ENCODE data around the gene GALNT12.

GALNT12 gene

DNA sequence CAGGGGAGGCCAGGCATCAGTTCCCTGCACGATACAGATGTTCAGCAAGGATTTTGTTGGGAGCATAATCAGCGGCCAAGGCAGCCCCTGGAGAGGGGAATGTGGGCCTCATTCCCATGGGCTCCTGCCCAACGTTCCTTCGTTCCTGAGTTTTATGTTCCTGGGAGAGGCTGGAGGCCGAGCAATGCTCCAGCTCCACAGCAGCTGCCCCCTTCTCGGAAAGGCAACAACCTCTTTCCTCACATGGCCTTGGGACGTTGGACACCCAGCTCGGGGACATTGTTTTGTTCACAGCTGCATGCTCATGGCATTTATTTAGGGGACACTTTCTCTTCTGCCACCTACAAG lies 72.5 kb downstream of the GALNT12 start:
- peak; percentile 58 for DNase-seq (ENCODE audit: low read depth)
- TF ChIP-seq, protein P1, sequence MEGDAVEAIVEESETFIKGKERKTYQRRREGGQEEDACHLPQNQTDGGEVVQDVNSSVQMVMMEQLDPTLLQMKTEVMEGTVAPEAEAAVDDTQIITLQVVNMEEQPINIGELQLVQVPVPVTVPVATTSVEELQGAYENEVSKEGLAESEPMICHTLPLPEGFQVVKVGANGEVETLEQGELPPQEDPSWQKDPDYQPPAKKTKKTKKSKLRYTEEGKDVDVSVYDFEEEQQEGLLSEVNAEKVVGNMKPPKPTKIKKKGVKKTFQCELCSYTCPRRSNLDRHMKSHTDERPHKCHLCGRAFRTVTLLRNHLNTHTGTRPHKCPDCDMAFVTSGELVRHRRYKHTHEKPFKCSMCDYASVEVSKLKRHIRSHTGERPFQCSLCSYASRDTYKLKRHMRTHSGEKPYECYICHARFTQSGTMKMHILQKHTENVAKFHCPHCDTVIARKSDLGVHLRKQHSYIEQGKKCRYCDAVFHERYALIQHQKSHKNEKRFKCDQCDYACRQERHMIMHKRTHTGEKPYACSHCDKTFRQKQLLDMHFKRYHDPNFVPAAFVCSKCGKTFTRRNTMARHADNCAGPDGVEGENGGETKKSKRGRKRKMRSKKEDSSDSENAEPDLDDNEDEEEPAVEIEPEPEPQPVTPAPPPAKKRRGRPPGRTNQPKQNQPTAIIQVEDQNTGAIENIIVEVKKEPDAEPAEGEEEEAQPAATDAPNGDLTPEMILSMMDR (conservative IDR thresholded peaks at IDR 0.05; ENCODE audit: low read length), result no peak
- no peak overlapping the region for H3K4me3 ChIP-seq (ENCODE audit: low read length)

DNA sequence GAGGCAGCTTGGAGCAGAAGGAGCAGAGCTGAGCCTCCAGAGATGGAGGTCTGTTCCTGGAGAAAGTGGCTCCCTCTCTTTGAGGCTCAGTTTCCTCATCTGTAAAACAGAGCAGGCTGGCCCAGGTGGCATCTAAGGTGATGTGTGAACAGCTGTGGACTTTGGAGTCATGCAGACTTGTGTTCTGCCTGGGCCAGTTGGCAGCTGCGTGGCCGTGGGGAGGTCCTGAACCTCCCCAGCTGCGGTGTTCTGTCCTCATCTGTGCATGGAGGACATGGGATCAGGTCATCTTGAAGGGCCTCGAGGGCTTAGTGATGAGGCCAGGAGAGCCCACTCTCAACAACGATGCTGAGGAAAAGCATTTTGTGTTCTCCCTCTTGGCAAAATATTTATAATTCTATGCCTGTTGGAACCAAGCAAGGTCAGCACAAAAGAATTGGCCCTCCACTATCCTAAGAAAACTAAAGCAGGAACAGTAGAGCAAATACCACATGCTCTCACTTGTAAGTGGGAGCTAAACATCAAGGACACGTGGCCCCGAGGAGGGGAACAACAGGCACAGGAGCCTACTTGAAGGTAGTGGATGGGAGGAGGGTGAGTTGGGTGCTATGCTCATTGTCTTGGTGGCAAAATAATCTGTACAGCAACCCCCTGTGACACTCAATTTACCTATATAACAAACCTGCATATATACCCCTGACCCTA lies 73.0 kb downstream of the GALNT12 start:
- no peak overlapping the region for H3K4me3 ChIP-seq (ENCODE audit: low read length)
- no peak for DNase-seq (ENCODE audit: low read depth)
- TF ChIP-seq, protein P1 (conservative IDR thresholded peaks at IDR 0.05; ENCODE audit: low read length), result no peak

DNA sequence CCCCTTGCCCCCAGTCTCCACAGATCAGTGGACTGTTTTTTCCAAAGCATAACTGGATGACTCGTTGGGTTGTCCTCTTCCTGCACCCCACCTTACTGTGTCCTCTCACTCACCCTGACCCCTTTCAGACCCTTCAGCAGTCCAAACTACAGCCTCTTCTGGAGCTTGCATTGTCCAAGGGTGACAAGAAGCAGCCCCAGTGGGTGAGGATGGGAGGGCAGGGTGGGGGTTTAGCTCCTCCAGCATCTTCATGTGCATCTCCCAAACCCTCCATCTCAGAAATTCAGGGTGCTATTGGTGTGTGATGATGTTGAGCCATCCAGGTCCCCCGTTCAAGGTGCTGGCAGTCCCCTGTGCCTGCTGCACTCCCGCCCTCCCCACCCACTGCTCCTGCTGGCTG lies 73.9 kb downstream of the GALNT12 start:
- H3K4me3 ChIP-seq (ENCODE audit: low read length), result no peak overlapping the region
- TF ChIP-seq, protein P1 (conservative IDR thresholded peaks at IDR 0.05; ENCODE audit: low read length), result no peak
- no peak for DNase-seq (ENCODE audit: low read depth)

DNA sequence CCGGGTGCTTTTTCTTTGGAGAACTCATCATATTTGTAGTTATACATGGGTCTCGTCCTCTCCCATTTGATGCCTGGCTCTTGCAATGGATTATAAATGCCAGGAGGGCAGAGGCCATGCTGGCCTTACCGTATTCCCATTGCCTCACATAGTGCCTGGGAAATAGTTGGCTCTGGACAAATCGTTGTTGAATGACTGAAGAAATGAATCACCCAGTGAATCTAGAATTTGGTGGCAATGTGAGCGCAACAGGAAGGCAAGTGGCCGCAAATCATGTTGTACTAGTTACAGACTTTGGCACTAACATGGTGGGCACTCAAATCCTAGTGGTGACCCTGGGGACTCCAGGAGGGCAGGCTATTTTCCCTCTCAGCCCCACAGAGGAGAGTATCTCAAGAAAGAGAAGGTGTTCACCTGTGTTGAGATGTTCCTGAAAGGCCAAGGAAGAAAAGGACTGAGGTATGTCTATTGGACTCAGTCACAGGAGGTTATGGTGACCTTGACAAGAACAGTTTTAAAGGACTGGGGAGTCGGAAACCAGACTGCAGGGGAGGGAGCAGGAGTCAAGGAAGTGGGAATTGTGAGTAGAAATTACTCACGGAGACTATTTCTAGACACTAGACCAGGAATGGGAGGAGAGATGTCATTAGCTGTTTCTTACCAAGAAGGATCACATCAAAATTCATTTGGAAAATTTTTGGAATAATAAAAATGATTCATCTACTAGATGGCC lies 74.5 kb downstream of the GALNT12 start:
- TF ChIP-seq, protein P1 (conservative IDR thresholded peaks at IDR 0.05; ENCODE audit: low read length), result no peak; the same call in 1 of the 2 replicates
- DNase-seq (ENCODE audit: low read depth), result peak; percentile 71
- no peak overlapping the region for H3K4me3 ChIP-seq (ENCODE audit: low read length)

DNA sequence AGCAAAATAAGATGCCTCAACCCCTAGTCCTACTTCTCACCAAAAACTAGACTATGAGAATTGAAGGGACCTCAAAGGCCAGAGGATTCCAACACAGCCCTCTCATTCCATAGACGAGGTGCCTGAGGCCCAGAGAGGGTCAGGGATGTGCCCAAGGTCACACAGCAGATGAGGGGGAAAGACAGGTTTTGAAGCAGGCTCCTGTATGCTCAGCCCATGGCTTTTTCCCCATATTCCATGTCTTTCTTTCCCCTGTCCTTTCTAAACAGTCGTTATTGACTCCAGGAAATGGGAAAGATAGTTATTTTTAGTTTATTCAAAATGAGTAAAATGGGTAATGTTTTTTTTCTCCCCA lies 75.1 kb downstream of the GALNT12 start:
- H3K4me3 ChIP-seq (ENCODE audit: low read length), result no peak overlapping the region
- DNase-seq (ENCODE audit: low read depth), result no peak
- TF ChIP-seq, protein P1 (conservative IDR thresholded peaks at IDR 0.05; ENCODE audit: low read length), result no peak

DNA sequence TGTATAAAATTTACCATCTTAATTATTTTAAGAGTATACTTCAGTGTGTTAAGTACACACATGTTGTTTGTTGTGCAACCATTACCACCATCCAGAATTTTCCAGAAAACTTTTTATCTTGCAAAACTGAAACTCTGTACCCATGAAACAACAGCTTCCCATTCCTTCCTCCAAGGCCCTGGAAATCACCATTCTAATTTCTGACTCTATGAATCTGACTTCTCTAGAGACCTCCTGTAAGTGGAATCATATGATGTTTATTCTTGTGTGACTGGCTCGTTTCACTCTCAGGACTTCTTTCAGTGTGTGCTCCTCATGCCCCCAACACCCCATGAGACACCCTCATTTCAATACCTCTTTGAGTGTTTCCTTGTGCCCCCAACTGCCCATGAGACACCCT lies 75.8 kb downstream of the GALNT12 start:
- H3K4me3 ChIP-seq (ENCODE audit: low read length), result no peak overlapping the region
- DNase-seq (ENCODE audit: low read depth), result no peak
- TF ChIP-seq, protein P1 (conservative IDR thresholded peaks at IDR 0.05; ENCODE audit: low read length), result no peak

DNA sequence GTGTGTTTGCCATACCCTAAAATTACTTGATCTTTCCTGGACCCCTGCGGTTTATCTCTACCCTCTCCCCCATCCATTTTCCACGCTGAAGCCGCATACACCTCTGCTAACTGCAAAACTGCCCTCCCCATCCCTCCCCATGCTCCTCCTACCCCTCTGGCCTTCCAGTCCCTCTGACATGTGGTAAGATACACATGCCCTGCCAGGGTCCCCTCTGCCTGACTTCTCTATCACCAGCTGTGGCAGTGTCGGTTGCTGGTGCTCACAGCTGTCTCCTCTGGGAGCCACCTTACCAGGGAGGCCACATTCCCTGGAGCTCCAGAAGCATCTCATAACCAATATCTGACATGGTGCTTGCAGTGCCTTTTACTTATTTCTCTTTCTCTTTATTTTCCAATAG lies 77.4 kb downstream of the GALNT12 start:
- TF ChIP-seq, protein P1 (conservative IDR thresholded peaks at IDR 0.05; ENCODE audit: low read length), result no peak
- no peak overlapping the region for H3K4me3 ChIP-seq (ENCODE audit: low read length)
- no peak for DNase-seq (ENCODE audit: low read depth)

Data from AG10803 (cell line).